ENCODE results near the gene OR5B21. TPM values are rescaled to one million over a fixed set of nuclear protein-coding genes. Genes with fewer than 3 reads are reported as not detected.

The OR5B21 gene
- total RNA-seq, 4 donors from 2014 or later: not detected

GRCh38 chr11:58524232-58525036 lies 16.5 kb upstream of the OR5B21 start:
- Histone ChIP-seq H3K27ac (no peak overlapping the region), H3K9me3 (no peaks in the 10 kb centered on the region), H3K4me1 (no peaks in the 10 kb centered on the region), H3K27me3 (no peaks in the 10 kb centered on the region), H3K36me3 (peaks cover 0 to 10% of the 10 kb centered on the region in 2 donors), H3K4me3 (no peak overlapping the region)
- in situ Hi-C loops (cut with MboI; ENCODE audit: low sequenced_read_pairs in 4 of 4) (loop anchor here in 2 of 4 donors (25.0 kb wide), 3 partner anchors 687 to 1062 kb away; partner anchors contain the start of gene RTN4RL2 (in 1 of the 2)), intact Hi-C loops (cut with DNase I; ENCODE audit: low total_unique reads) (no loop called here)
- no peak for TF ChIP-seq POLR2A (IDR thresholded peaks at IDR 0.05)
- TF ChIP-seq, protein P1, sequence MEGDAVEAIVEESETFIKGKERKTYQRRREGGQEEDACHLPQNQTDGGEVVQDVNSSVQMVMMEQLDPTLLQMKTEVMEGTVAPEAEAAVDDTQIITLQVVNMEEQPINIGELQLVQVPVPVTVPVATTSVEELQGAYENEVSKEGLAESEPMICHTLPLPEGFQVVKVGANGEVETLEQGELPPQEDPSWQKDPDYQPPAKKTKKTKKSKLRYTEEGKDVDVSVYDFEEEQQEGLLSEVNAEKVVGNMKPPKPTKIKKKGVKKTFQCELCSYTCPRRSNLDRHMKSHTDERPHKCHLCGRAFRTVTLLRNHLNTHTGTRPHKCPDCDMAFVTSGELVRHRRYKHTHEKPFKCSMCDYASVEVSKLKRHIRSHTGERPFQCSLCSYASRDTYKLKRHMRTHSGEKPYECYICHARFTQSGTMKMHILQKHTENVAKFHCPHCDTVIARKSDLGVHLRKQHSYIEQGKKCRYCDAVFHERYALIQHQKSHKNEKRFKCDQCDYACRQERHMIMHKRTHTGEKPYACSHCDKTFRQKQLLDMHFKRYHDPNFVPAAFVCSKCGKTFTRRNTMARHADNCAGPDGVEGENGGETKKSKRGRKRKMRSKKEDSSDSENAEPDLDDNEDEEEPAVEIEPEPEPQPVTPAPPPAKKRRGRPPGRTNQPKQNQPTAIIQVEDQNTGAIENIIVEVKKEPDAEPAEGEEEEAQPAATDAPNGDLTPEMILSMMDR (IDR thresholded peaks at IDR 0.05 in 4 of 5, conservative IDR thresholded peaks at IDR 0.05 in 1 of 5): peak; percentile 40 to 70 (median 48)
- peak; percentile 54 to 82 for ATAC-seq
- peak in 1 of 2 donors; percentile 49 for DNase-seq

DNA sequence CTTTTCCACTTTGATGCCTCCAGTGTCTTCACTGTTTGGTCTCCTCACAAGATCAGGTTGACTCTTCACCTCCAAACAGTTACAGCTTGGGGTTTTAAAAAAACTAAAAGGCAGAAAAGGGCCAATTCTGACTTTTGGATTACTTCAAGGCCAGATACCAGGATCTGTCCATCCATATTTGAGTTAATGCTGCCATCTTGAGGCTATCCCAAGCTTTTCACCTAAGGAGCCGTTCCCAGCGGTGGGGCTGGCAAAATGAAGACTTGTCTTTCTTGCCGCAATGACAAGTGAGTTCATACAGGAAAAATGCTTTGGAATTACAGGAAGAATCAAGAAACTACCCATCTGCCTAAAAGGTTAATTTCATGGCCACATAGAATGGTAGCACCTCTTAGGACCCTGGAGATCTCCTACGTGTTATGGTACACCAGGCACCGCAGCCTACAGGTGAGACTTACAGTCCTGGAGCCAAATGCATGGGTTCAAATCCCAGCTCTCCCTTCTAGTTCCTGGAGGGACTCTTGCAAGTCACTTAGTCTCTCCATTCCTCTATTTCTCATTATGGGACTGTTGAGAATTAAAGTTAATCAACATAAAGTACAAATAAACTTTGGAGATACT lies 6.0 kb upstream of the OR5B21 start:
- Histone ChIP-seq H3K36me3 (no peaks in the 10 kb centered on the region), H3K27ac (no peak overlapping the region), H3K27me3 (no peaks in the 10 kb centered on the region), H3K9me3 (no peaks in the 10 kb centered on the region), H3K4me3 (no peak overlapping the region), H3K4me1 (no peaks in the 10 kb centered on the region)
- DNase-seq (no peak), ATAC-seq (peak; percentile 75 to 82)
- TF ChIP-seq POLR2A (IDR thresholded peaks at IDR 0.05): no peak
- TF ChIP-seq, protein P1 (IDR thresholded peaks at IDR 0.05 in 4 of 5, conservative IDR thresholded peaks at IDR 0.05 in 1 of 5): peak; percentile 44 to 64 (median 59)
- intact Hi-C loops (cut with DNase I; ENCODE audit: low total_unique reads) (loop anchor here (10.0 kb wide), 1 partner anchor 1059 kb away; no protein-coding TSS in a partner anchor), in situ Hi-C loops (cut with MboI; ENCODE audit: low sequenced_read_pairs in 4 of 4) (loop anchor here in 2 of 4 donors (25.0 kb wide), 3 partner anchors 677 to 1052 kb away; partner anchors contain the start of gene RTN4RL2 (in 1 of the 2))

DNA sequence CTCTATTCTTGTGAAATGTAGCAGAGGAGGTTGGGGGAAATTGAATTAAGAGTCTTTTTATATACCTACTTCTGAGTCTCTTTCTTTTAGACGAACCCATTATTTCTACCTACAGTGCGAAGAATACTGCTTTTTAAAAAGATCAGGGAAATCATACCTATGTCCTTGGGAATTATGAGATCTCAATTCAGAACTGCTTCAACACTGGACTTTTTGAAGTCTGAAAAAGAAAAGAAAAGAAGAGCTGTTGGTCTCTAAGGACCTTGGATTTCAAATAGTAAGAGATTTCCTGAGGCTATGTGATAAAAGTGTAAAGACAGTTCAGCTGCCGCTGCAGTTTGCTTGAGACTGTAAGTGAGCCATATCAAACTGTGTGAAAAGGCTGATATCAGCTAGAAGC lies 3.7 kb upstream of the OR5B21 start:
- H3K4me1 ChIP-seq: no peaks in the 10 kb centered on the region
- no peaks in the 10 kb centered on the region for H3K27me3 ChIP-seq
- intact Hi-C loops (cut with DNase I; ENCODE audit: low total_unique reads): loop anchor here (10.0 kb wide), 1 partner anchor 1057 kb away; no protein-coding TSS in a partner anchor

GRCh38 chr11:58509748-58510147 lies 1.8 kb upstream of the OR5B21 start:
- ATAC-seq (no peak), DNase-seq (no peak)
- intact Hi-C loops (cut with DNase I; ENCODE audit: low total_unique reads) (loop anchor here (10.0 kb wide), 1 partner anchor 1055 kb away; no protein-coding TSS in a partner anchor), in situ Hi-C loops (cut with MboI; ENCODE audit: low sequenced_read_pairs in 4 of 4) (loop anchor here in 2 of 4 donors (25.0 kb wide), 3 partner anchors 672 to 1047 kb away; partner anchors contain the start of gene RTN4RL2 (in 1 of the 2))
- Histone ChIP-seq H3K9me3 (no peaks in the 10 kb centered on the region), H3K4me3 (no peak overlapping the region), H3K27ac (no peak overlapping the region), H3K27me3 (no peaks in the 10 kb centered on the region), H3K4me1 (peaks cover 0 to 6% of the 10 kb centered on the region in 2 donors), H3K36me3 (no peaks in the 10 kb centered on the region)
- TF ChIP-seq, protein P1 (IDR thresholded peaks at IDR 0.05 in 4 of 5, conservative IDR thresholded peaks at IDR 0.05 in 1 of 5): no peak
- TF ChIP-seq POLR2A (IDR thresholded peaks at IDR 0.05): no peak

More for the DNA sequence above, 3.7 kb upstream of the OR5B21 start:
- DNase-seq: no peak
- TF ChIP-seq, protein P1 (IDR thresholded peaks at IDR 0.05 in 4 of 5, conservative IDR thresholded peaks at IDR 0.05 in 1 of 5): no peak
- no peak for TF ChIP-seq POLR2A (IDR thresholded peaks at IDR 0.05)
- ATAC-seq: no peak
- Histone ChIP-seq H3K4me3 (no peak overlapping the region), H3K36me3 (no peaks in the 10 kb centered on the region), H3K9me3 (no peaks in the 10 kb centered on the region), H3K27ac (no peak overlapping the region)
- in situ Hi-C loops (cut with MboI; ENCODE audit: low sequenced_read_pairs in 4 of 4): loop anchor here in 2 of 4 donors (25.0 kb wide), 3 partner anchors 674 to 1049 kb away; partner anchors contain the start of gene RTN4RL2 (in 1 of the 2)
